SU-DHL-6 (cell line): ENCODE data around the gene KSR1.

Experiments used
- H2AFZ ChIP-seq: fragments of 200-600 bp; sonication (generic); 2 replicates; pipeline ENCODE4 v1.6.1; 2014; ENCODE audit warnings: low read depth, mild to moderate bottlenecking, moderate library complexity, mixed read lengths, antibody characterized with exemption, low read length; ENCODE audit not compliant: severe bottlenecking
- H3F3A ChIP-seq: fragments of 200-600 bp; shearing (Covaris generic); 2 replicates; pipeline ENCODE4 v1.6.0; 2016; ENCODE audit warnings: antibody characterized with exemption, mild to moderate bottlenecking; ENCODE audit not compliant: insufficient read depth
- H3K27ac ChIP-seq: fragments of 200-600 bp; sonication (generic); 2 replicates; pipeline ENCODE4 v1.5.1; 2016; ENCODE audit warnings: low read depth, mild to moderate bottlenecking, low read length, moderate library complexity, mixed read lengths
- H3K27me3 ChIP-seq: fragments of 200-600 bp; sonication (generic), shearing (Covaris generic); 2 replicates; pipeline ENCODE4 v1.6.0; 2014; ENCODE audit warnings: mild to moderate bottlenecking, low read length
- H3K36me3 ChIP-seq: fragments of 200-600 bp; sonication (generic); 2 replicates; pipeline ENCODE4 v1.6.1; 2014; ENCODE audit warnings: mild to moderate bottlenecking, low read length, mixed read lengths
- H3K4me2 ChIP-seq: fragments of 300-600, 200-600 bp; shearing (Covaris generic), sonication (generic); 2 replicates; pipeline ENCODE4 v1.6.0; 2014; ENCODE audit warnings: low read length, low read depth, mild to moderate bottlenecking; ENCODE audit not compliant: poor library complexity, severe bottlenecking
- H3K4me3 ChIP-seq: fragments of 200-600 bp; sonication (generic); 2 replicates; pipeline ENCODE4 v1.5.1; 2014; ENCODE audit warnings: antibody characterized with exemption, low read length, mild to moderate bottlenecking, mixed read lengths; ENCODE audit not compliant: insufficient read depth, poor library complexity, severe bottlenecking
- H3K79me2 ChIP-seq: fragments of 200-600 bp; sonication (generic); 2 replicates; pipeline ENCODE4 v1.6.1; 2014; ENCODE audit warnings: mild to moderate bottlenecking, low read length, moderate library complexity; ENCODE audit not compliant: insufficient read depth
- H3K9ac ChIP-seq: fragments of 200-600 bp; sonication (generic); 2 replicates; pipeline ENCODE4 v1.7.0; 2014; ENCODE audit warnings: mild to moderate bottlenecking, low read length
- H3K9me2 ChIP-seq: fragments of 200-600 bp; sonication (generic); replicated peaks from 2 replicates; pipeline ENCODE4 v1.6.1; 2014; ENCODE audit warnings: low read length; ENCODE audit not compliant: insufficient read depth
- H3K9me3 ChIP-seq: fragments of 200-600 bp; sonication (generic); 2 replicates; pipeline ENCODE4 v1.6.1; 2014; ENCODE audit warnings: low read length, mixed read lengths; ENCODE audit not compliant: insufficient read depth
- H4K20me1 ChIP-seq: fragments of 200-600 bp; sonication (generic); 2 replicates; pipeline ENCODE4 v1.6.1; 2014; ENCODE audit warnings: low read depth, mild to moderate bottlenecking, antibody characterized with exemption, low read length, moderate library complexity, mixed read lengths
- EZH2phosphoT487 ChIP-seq: fragments of 200-600 bp; sonication (generic), shearing (Covaris generic); conservative IDR thresholded peaks from 2 replicates; pipeline ENCODE4 v1.6.1; 2018; ENCODE audit warnings: mild to moderate bottlenecking, antibody characterized with exemption, low read length, moderate library complexity, mixed read lengths
- TF ChIP-seq, protein P1 (sequence below): fragments of 200-600 bp; sonication (generic); IDR thresholded peaks from one replicate; pipeline ENCODE4 v1.5.1; 2017; ENCODE audit warnings: antibody characterized with exemption, mild to moderate bottlenecking, low read length, moderate library complexity; ENCODE audit not compliant: insufficient read depth, poor library complexity, severe bottlenecking

KSR1 gene

GRCh38 chr17:27569884-27570577, 113.8 kb downstream of the KSR1 start:
- H3K36me3 ChIP-seq = no peaks in the 10 kb centered on the region
- H3K4me3 ChIP-seq = no peak overlapping the region

DNA sequence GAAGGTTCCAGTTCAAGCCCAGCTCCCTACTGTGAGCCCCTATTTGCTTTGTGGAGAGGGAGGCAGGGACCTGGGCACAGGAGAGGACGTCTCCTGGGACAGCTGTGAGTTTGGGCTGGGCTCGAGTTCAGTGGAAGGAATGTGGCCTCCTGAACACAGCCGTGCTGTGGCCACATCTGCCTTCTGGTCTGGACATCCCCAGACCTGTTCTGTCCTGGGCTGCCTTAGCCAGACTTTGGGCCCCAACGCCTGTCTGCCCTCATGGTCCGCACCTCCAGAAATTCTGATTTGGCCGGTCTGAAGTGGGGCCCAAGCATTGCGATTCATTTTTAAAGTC, 114.3 kb downstream of the KSR1 start:
- no peaks in the 10 kb centered on the region for H3K27me3 ChIP-seq
- no peaks in the 10 kb centered on the region for H3K9me3 ChIP-seq
- no peaks in the 10 kb centered on the region for H3F3A ChIP-seq
- TF ChIP-seq, protein P1, sequence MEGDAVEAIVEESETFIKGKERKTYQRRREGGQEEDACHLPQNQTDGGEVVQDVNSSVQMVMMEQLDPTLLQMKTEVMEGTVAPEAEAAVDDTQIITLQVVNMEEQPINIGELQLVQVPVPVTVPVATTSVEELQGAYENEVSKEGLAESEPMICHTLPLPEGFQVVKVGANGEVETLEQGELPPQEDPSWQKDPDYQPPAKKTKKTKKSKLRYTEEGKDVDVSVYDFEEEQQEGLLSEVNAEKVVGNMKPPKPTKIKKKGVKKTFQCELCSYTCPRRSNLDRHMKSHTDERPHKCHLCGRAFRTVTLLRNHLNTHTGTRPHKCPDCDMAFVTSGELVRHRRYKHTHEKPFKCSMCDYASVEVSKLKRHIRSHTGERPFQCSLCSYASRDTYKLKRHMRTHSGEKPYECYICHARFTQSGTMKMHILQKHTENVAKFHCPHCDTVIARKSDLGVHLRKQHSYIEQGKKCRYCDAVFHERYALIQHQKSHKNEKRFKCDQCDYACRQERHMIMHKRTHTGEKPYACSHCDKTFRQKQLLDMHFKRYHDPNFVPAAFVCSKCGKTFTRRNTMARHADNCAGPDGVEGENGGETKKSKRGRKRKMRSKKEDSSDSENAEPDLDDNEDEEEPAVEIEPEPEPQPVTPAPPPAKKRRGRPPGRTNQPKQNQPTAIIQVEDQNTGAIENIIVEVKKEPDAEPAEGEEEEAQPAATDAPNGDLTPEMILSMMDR = no peak
- no peak for TF ChIP-seq EZH2phosphoT487
- no peak overlapping the region for H3K4me2 ChIP-seq
- no peak overlapping the region for H3K27ac ChIP-seq
- H3K9me2 ChIP-seq = no peaks in the 10 kb centered on the region
- no peak overlapping the region for H3K4me3 ChIP-seq
- no peak overlapping the region for H2AFZ ChIP-seq
- H3K36me3 ChIP-seq = no peaks in the 10 kb centered on the region
- no peaks in the 10 kb centered on the region for H3K79me2 ChIP-seq
- H4K20me1 ChIP-seq = no peaks in the 10 kb centered on the region
- no peak overlapping the region for H3K9ac ChIP-seq

More at GRCh38 chr17:27569884-27570577, 113.8 kb downstream of the KSR1 start:
- TF ChIP-seq EZH2phosphoT487 = no peak
- H3K9me2 ChIP-seq = no peaks in the 10 kb centered on the region
- H3K4me2 ChIP-seq = no peak overlapping the region
- no peaks in the 10 kb centered on the region for H3F3A ChIP-seq
- no peak overlapping the region for H3K9ac ChIP-seq
- H3K9me3 ChIP-seq = no peaks in the 10 kb centered on the region
- no peaks in the 10 kb centered on the region for H4K20me1 ChIP-seq
- H2AFZ ChIP-seq = no peak overlapping the region
- H3K27me3 ChIP-seq = no peaks in the 10 kb centered on the region
- H3K79me2 ChIP-seq = no peaks in the 10 kb centered on the region
- no peak overlapping the region for H3K27ac ChIP-seq

DNA sequence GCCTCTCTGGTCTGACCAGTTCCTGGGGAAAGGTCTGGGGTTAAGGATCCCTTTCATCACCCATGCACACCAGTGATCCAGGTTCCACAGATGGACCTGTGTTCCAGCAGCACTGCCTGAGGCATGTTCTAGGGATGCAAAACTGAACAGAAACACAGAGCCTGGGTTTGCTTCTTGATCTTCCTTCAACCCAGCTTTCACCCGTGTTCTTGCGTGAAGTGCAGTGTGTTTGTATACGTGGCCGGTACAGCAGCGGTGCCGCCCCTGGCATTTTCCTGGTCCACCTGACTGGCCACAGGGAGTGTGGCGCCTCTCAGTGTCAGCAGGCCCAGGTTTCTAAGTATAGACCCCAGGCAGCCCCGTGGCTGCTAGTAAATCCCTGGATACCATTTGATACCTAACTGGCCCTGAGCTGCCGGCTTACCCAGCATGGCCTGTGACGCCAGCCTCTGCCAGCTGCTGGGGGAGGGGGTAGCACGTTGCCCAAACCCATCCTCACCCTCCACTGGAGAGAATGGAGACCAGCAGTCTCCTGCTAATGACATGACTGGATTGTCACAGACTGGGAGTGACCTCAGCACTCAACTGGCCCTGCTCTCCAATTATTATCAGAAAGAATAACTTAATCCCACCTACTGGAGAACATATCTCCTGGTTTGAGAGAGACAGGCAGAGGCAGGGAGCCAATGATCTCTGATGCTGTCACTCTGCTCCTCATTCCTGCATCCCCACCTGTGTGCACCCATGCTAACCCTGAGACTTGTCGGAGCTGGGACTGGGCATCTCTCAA, 115.5 kb downstream of the KSR1 start:
- Histone ChIP-seq H4K20me1 (no peaks in the 10 kb centered on the region), H3F3A (no peaks in the 10 kb centered on the region), H3K27me3 (no peaks in the 10 kb centered on the region), H2AFZ (no peak overlapping the region), H3K4me3 (no peak overlapping the region), H3K9ac (no peak overlapping the region), H3K79me2 (no peaks in the 10 kb centered on the region), H3K36me3 (no peaks in the 10 kb centered on the region), H3K9me3 (no peaks in the 10 kb centered on the region), H3K27ac (no peak overlapping the region), H3K4me2 (no peak overlapping the region), H3K9me2 (no peaks in the 10 kb centered on the region)
- TF ChIP-seq, protein P1 = no peak
- no peak for TF ChIP-seq EZH2phosphoT487

DNA sequence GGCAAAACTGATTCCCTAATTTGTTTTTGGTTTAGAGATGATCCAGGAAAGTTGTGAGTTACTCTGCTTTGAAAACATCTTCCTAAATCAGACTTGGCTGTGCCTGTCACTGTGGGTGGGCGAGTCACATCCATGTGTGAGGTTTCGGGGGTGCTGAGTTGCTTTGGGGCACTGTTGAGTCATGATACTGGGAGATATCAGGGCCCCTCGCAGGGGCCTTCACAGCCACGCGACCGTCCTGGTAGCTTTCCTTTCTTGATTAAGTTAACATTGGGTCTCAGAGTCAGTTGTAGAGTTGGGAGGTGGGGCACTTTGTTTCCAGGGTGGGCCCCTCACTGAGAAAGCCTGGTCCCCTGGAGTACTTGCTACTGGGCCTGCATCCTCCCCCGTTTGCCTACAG, 116.4 kb downstream of the KSR1 start:
- no peak for TF ChIP-seq EZH2phosphoT487
- TF ChIP-seq, protein P1 = no peak
- no peak overlapping the region for H3K9ac ChIP-seq
- H3K36me3 ChIP-seq = no peaks in the 10 kb centered on the region
- no peak overlapping the region for H3K4me3 ChIP-seq
- H3K4me2 ChIP-seq = no peak overlapping the region
- H3F3A ChIP-seq = no peaks in the 10 kb centered on the region
- H3K9me2 ChIP-seq = no peaks in the 10 kb centered on the region
- H3K79me2 ChIP-seq = no peaks in the 10 kb centered on the region
- H3K27me3 ChIP-seq = no peaks in the 10 kb centered on the region
- H4K20me1 ChIP-seq = no peaks in the 10 kb centered on the region
- no peak overlapping the region for H2AFZ ChIP-seq
- no peaks in the 10 kb centered on the region for H3K9me3 ChIP-seq
- H3K27ac ChIP-seq = no peak overlapping the region
